Mucosa of rectum (tissue), 2 donors: ENCODE data around the gene ABCC3.

Source experiments
- H3K27ac ChIP-seq, 2 donors: one replicate each; pipeline ENCODE4 v1.7.0; 2013; ENCODE audit warnings: inconsistent platforms in 2 of 2, low read depth in 2 of 2, low read length in 2 of 2
- H3K27me3 ChIP-seq, 2 donors: one replicate each; pipeline ENCODE4 v1.7.0; 2013; ENCODE audit warnings: low read length in 2 of 2; ENCODE audit not compliant: control insufficient read depth in 2 of 2, insufficient read depth in 2 of 2
- H3K36me3 ChIP-seq, 2 donors: one replicate each; pipeline ENCODE4 v1.7.0; 2013; ENCODE audit warnings: low read length in 2 of 2; ENCODE audit not compliant: control insufficient read depth in 2 of 2, insufficient read depth in 2 of 2
- H3K4me1 ChIP-seq, 2 donors: one replicate each; pipeline ENCODE4 v1.7.0; 2013; ENCODE audit warnings: low read length in 2 of 2, mild to moderate bottlenecking in 1 of 2; ENCODE audit not compliant: control insufficient read depth in 2 of 2, insufficient read depth in 2 of 2
- H3K4me3 ChIP-seq, 2 donors: one replicate each; pipeline ENCODE4 v1.7.0; 2013; ENCODE audit warnings: low read length in 2 of 2
- H3K9ac ChIP-seq, 2 donors: one replicate each; pipeline ENCODE4 v1.7.0; 2013; ENCODE audit warnings: low read length in 2 of 2, low read depth in 1 of 2, mild to moderate bottlenecking in 1 of 2
- H3K9me3 ChIP-seq, 2 donors: one replicate each; pipeline ENCODE4 v1.7.0; 2013; ENCODE audit warnings: low read length in 2 of 2; ENCODE audit not compliant: control insufficient read depth in 2 of 2
- donor health status: healthy.
- donor health status: Normal muscosa, but diverticular disease.

ABCC3 gene

DNA sequence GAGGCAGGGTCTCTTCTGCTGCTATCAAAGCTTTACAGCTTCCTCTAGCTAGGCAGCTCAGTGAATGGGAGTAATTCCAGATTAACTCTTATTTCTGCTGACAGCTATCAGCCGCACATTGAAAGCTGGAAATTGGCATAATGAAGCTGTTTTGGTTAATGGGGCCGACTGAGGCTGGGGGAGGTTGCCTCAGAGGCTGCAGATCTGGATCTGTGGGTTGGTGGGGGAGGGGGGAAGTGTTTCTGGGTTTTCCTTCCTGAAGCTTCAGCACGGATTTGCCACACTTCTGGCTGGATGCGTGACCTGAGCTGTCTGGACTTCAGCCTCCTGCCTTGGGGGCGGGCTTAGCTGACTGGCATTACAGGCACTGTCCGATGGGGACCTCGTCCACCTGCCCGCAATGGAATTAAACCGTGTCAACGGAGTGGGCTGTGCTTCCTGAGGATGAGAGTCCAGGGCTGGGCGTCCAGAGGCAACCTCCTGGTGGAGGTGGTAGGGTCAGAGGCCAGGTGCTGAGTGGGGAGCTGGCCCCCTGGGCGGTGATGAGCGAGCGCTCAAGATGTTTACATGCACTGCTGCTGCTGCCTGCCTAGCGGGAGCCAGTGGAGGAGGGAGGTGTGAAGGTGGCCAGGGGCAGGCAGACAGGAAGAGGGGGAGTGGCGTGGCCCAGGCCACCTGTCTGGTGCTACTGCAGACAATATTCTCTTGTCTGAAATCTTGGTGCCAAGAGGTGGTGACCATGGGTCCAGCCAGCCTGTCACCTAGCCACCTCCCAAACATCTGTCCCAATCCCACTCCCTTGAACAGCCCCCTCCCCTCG lies 6.7 kb upstream of the ABCC3 start:
- H3K27ac ChIP-seq, result peak overlapping the region; percentile 53 to 70
- H3K9me3 ChIP-seq, result no peaks in the 10 kb centered on the region
- peaks cover 0 to 3% of the 10 kb centered on the region in 2 donors for H3K27me3 ChIP-seq
- no peaks in the 10 kb centered on the region for H3K36me3 ChIP-seq
- peak overlapping the region; percentile 24 to 57 for H3K9ac ChIP-seq
- peaks cover 36 to 41% of the 10 kb centered on the region in 2 donors for H3K4me1 ChIP-seq
- peak overlapping the region; percentile 33 to 50 for H3K4me3 ChIP-seq

DNA sequence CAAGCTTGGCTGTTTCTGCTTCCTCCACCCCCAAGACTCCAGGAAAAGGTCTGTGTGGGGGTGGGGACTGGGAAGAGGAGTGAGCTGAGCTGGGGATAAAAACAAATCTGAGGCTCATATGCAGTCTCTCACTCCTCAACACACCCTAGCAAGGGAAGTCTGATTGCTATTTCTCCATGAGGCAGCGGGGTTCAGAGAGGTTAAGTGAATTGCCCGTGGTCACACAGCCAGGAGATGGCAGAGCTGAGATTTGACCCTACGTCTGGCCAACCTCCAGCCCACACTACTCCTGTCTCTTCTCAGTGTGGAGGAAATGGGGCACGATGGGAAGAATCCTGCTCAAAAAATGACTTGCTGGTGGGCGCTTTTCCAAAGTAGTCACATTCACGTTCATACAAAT lies 4.8 kb upstream of the ABCC3 start:
- no peaks in the 10 kb centered on the region for H3K9me3 ChIP-seq
- peaks cover 0 to 5% of the 10 kb centered on the region in 2 donors for H3K27me3 ChIP-seq
- no peak overlapping the region for H3K4me3 ChIP-seq
- peak overlapping the region; percentile 13 to 54 for H3K9ac ChIP-seq
- peaks cover 45 to 48% of the 10 kb centered on the region in 2 donors for H3K4me1 ChIP-seq
- H3K27ac ChIP-seq, result peak overlapping the region; percentile 71 to 74
- H3K36me3 ChIP-seq, result no peaks in the 10 kb centered on the region

DNA sequence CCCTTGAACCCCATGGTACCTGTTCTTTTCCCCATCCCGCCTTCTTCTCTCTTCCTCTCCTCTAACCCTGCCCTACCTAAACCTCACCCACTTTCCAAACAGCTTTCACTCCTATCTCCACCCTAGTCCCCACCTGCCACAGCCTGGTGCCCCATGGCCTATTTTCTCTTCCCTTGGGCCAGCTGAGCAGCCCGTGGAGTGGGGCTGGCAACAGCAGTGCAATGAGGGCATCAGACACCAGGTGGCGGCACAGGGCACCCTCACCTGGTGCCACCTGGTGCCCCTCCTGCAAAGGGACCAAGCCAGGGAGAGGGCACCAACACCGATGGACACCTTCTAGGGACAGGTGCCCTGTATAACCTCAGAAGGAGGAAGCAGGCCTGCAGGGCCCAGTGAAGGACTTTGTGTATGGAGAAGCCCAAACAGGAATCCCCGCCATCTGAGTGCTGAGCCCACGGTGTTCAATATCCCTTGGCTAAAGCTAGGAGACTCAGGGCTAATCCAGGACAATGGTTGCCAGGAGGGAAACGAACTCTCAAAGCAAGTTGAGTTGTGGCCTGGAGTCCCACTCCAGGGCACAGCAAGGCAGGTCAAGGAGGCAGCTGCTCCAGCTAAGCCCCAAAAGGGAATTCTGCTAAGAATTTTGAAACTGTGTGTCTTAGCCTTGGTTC lies 4.0 kb upstream of the ABCC3 start:
- Histone ChIP-seq H3K27ac (peak overlapping the region; percentile 59 to 71), H3K9me3 (no peaks in the 10 kb centered on the region), H3K9ac (peak overlapping the region in 1 of 2 donors; percentile 14), H3K27me3 (peaks cover 0 to 8% of the 10 kb centered on the region in 2 donors), H3K36me3 (no peaks in the 10 kb centered on the region), H3K4me1 (peaks cover 45 to 52% of the 10 kb centered on the region in 2 donors), H3K4me3 (no peak overlapping the region)

- Histone ChIP-seq H3K27ac (peak overlapping the region; percentile 59 to 71), H3K9me3 (no peaks in the 10 kb centered on the region), H3K36me3 (no peaks in the 10 kb centered on the region), H3K4me1 (peaks cover 50 to 56% of the 10 kb centered on the region in 2 donors), H3K4me3 (no peak overlapping the region), H3K9ac (peak overlapping the region in 1 of 2 donors; percentile 14), H3K27me3 (peaks cover 0 to 10% of the 10 kb centered on the region in 2 donors)
Measured at GRCh38 chr17:50631195-50631907, 3.3 kb upstream of the ABCC3 start.

- Histone ChIP-seq H3K27me3 (peaks cover 0 to 12% of the 10 kb centered on the region in 2 donors), H3K4me1 (peaks cover 57 to 63% of the 10 kb centered on the region in 2 donors), H3K9me3 (no peaks in the 10 kb centered on the region)
Measured at GRCh38 chr17:50631908-50632571, 2.6 kb upstream of the ABCC3 start.

GRCh38 chr17:50632637-50633036 lies 2.0 kb upstream of the ABCC3 start:
- H3K4me1 ChIP-seq, result peaks cover 59 to 68% of the 10 kb centered on the region in 2 donors

More at GRCh38 chr17:50631908-50632571, 2.6 kb upstream of the ABCC3 start:
- H3K36me3 ChIP-seq, result peaks cover 0 to 4% of the 10 kb centered on the region in 2 donors
- H3K9ac ChIP-seq, result no peak overlapping the region
- no peak overlapping the region for H3K4me3 ChIP-seq
- H3K27ac ChIP-seq, result no peak overlapping the region

DNA sequence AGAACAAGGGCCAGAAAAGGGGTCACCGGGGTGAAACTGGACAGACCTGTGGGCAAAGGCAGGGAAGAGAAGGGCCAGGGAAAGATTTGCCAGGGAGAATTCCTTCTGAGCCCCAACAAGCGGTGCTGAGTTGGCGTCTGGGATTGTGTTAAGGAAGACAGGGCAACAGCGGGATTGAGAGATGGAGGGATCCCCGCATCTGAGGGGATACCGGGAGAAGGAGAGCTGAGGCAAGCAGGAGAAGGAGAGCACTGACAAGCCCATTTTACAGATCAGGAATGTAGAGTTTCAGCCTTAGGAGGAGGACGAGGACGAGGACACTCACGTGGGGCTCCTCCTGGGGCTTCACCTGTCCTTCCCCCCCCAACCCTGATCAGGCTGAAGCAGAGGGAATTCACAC lies 998 bp upstream of the ABCC3 start:
- peaks cover 0 to 12% of the 10 kb centered on the region in 2 donors for H3K27me3 ChIP-seq
- no peaks in the 10 kb centered on the region for H3K9me3 ChIP-seq
- H3K4me3 ChIP-seq, result no peak overlapping the region
- H3K9ac ChIP-seq, result peak overlapping the region; percentile 24 to 90
- peak overlapping the region in 1 of 2 donors; percentile 86 for H3K27ac ChIP-seq
- peaks cover 58 to 66% of the 10 kb centered on the region in 2 donors for H3K4me1 ChIP-seq
- H3K36me3 ChIP-seq, result peaks cover 0 to 5% of the 10 kb centered on the region in 2 donors

More at GRCh38 chr17:50632637-50633036, 2.0 kb upstream of the ABCC3 start:
- Histone ChIP-seq H3K4me3 (no peak overlapping the region), H3K9ac (peak overlapping the region in 1 of 2 donors; percentile 14), H3K36me3 (peaks cover 0 to 5% of the 10 kb centered on the region in 2 donors), H3K9me3 (no peaks in the 10 kb centered on the region), H3K27me3 (peaks cover 0 to 12% of the 10 kb centered on the region in 2 donors), H3K27ac (no peak overlapping the region)

DNA sequence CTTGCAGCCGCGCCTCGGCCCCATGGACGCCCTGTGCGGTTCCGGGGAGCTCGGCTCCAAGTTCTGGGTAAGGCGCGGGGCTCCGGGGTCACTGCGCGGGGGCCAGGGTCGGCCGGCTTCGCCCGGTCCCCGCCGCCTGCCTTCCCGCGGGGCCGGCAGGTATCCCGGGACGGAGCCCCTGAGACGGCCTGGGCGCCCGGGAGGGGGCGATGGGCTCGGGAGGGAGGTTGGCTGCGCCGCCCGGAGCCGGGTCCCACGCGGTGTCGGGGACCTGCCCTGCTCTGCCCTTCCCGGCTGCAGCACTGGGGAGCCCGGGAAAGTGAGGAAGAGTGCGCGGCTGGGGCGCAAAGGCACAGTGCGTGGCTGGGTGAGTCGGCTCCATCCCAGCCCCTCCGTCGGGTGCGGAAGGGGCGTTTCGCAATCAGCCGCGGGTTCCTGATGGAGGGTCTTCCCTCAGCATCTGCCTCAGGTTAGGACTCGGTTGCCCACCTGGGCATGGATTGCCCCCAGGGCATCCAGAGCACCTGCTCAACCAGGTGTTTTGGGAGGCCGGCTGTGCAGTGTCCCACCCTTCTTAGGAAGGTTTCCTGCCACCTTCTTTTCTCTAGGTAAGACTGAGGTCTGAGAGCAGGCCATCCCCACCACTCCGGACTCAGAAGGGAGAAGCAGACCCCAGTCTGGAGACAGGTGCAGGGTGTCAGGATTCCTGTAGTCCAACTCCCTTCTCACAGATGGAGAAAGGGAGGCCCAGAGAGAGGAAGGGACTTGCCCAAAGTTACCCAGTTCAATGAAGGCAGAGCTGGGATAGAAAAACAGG lies 442 bp downstream of the ABCC3 start:
- peak overlapping the region; percentile 87 to 90 for H3K9ac ChIP-seq
- no peaks in the 10 kb centered on the region for H3K9me3 ChIP-seq
- peak overlapping the region; percentile 78 to 82 for H3K4me3 ChIP-seq
- H3K4me1 ChIP-seq, result peaks cover 55 to 62% of the 10 kb centered on the region in 2 donors
- peaks cover 0 to 12% of the 10 kb centered on the region in 2 donors for H3K27me3 ChIP-seq
- peaks cover 0 to 5% of the 10 kb centered on the region in 2 donors for H3K36me3 ChIP-seq
- peak overlapping the region; percentile 73 to 86 for H3K27ac ChIP-seq

DNA sequence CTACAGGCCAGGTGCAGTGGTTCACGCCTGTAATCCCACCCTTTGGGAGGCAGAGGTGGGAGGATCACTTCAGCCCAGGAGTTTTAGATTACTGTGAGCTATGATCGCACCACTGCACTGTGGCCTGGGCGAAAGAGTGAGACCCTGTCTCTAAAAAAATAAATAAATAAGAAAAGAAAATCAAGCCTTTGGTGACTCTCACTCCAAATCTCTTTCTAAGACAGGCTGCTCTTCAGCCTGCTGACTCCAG lies 976 bp downstream of the ABCC3 start:
- Histone ChIP-seq H3K9ac (peak overlapping the region; percentile 87 to 90), H3K4me3 (peak overlapping the region; percentile 78 to 82), H3K36me3 (peaks cover 0 to 5% of the 10 kb centered on the region in 2 donors), H3K27me3 (peaks cover 0 to 12% of the 10 kb centered on the region in 2 donors), H3K27ac (peak overlapping the region; percentile 73 to 86), H3K9me3 (no peaks in the 10 kb centered on the region), H3K4me1 (peaks cover 57 to 59% of the 10 kb centered on the region in 2 donors)
